ENCODE data around the gene HOXA5.

Gene HOXA5

GRCh38 chr7:27148756-27149641 lies 5.5 kb upstream of the HOXA5 start:
- DNase-seq (ENCODE audit: low read depth in 2 of 2), result no peak

DNA sequence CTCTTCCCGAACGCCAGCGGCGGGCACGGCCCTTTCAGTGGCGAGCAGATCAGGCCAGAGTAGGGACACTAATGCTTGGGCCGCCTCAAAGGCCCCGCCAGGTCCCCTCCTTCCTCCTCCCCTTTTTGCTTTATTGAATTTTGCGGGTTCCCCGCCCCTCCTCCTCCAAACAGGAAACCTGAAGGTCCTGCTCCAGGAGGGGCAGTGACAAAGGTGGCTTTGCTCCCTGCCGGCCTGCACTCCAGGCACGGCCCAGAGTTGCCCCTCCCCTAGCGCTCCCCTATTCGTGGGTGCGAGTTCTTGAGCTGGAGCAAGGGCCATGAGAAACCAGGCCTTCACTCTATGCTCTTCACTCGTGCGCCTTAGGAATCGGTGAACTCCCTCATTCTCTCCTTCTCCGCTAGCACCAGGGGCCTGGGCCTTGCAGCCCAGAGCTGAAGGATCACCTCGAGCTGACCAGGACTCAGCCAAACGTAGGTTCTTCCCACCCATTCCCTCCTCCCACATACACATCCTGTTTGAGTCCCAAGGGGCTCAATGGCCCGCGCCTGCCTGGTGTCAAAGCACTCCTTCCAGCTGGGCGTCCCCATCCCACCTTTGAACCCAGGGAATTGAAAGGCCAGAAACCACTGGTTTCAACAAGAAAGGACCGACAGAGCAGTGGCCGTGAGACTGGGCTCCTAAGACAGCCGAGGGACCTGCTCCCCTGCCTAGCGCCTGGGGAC lies 4.7 kb upstream of the HOXA5 start:
- DNase-seq (ENCODE audit: low read depth in 2 of 2), result no peak

GRCh38 chr7:27147199-27148030 lies 3.9 kb upstream of the HOXA5 start, which contains the start of gene HOXA6:
Gene HOXA6 (minus strand): TSS chr7:27147774. CDS start chr7:27147749, 25 bp downstream.
- no peak for DNase-seq (ENCODE audit: low read depth in 2 of 2)

GRCh38 chr7:27146491-27147198 lies 3.2 kb upstream of the HOXA5 start:
- no peak for DNase-seq (ENCODE audit: low read depth in 2 of 2)

GRCh38 chr7:27145914-27146412 lies 2.5 kb upstream of the HOXA5 start:
- no peak for DNase-seq (ENCODE audit: low read depth in 2 of 2)

GRCh38 chr7:27145165-27145913 lies 1.9 kb upstream of the HOXA5 start:
- DNase-seq (ENCODE audit: low read depth in 2 of 2), result no peak

GRCh38 chr7:27144781-27145164 lies 1.3 kb upstream of the HOXA5 start:
- no peak for DNase-seq (ENCODE audit: low read depth in 2 of 2)

DNA sequence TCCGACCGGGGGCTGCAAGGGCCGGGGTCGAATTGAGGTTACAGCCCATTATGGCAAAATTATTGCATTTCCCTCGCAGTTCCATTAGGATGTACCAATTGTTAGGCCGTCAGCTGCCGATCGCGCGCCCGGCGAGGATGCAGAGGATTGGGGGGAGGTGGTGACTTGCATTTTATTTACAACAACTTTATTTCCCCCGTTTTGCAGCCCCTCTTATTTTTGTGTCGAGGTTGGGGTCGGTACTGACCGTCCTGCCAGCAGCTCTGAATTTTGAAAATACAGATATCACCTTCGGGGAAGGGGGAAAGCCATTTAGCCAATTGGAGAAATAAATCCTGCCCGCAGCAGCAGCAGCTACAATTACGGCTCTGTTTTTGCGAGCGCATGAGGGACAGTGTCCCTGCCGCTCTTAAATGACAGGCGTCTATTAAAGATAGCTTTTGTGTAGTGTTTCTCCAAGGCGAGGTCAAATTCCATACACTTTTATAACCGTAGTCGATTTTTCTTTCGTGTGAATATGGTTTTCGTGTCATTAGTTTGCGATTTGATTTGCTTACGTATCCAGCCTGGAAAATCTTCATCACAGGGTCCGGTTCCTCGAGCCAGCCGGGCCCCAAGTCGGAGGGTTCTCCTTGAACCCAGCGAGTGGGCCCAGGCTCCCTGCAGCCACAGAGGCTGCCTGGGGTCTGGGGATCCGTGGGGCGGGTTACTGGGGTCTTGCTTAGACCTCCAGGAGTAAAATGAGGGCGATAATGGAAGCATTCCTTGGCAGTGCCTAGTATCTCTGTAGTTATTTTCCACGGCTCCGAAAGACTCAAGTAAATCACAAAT lies 684 bp upstream of the HOXA5 start:
- DNase-seq (ENCODE audit: low read depth in 2 of 2), result no peak

DNA sequence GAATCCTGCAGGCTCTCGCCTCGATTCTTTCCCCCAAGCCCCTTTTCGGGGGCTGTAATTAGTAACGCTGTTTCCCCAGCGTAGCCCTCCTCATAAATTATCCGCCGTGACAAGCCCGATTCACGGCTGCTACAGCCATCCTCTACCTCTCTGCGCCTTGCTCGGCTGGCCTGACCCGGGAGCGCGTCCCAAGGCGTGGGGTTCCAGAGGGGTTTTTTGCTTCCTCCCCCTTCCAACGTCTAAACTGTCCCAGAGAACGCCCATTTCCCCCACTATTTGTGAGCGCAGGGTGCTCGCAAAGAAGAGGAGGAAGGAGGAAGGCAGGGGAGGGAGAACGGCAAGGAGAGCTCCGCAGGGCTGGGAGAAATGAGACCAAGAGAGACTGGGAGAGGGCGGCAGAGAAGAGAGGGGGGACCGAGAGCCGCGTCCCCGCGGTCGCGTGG lies 880 bp downstream of the HOXA5 start:
- no peak for DNase-seq (ENCODE audit: low read depth in 2 of 2)

- no peak for DNase-seq (ENCODE audit: low read depth in 2 of 2)
These were observed 1.4 kb downstream of the HOXA5 start for GRCh38 chr7:27141923-27142579.

DNA sequence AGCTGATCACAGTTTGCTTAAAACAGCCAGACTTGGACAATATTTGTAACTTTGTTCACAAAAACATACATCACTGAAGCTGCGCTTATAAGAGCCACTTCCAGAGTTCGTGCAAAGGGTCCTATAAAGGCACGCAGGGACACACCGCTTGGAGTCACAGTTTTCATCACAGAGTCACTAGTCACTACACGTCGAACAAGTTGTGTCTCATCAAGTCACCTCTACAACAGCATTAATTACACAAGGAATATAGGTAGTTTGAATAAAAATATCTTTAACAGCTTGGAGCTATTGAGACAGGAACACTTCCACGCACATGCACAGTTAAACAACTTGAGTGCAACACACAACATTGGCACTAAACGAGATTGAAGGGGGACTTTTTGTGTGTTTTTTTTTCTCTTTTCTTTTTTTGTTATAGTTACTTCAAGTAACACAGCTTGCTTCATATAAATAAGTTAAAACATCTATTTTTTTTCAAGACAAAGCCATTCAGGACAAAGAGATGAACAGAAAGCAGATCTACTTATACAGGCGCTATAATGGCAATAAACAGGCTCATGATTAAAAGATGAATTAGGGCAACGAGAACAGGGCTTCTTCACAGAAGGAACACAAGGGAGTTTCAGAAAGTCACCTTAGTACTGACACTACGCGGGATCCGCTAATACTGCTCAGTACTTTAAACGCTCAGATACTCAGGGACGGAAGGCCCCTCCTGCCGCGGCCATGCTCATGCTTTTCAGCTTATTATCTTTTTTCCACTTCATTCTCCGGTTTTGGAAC lies 2.2 kb downstream of the HOXA5 start:
- no peak for DNase-seq (ENCODE audit: low read depth in 2 of 2)

DNA sequence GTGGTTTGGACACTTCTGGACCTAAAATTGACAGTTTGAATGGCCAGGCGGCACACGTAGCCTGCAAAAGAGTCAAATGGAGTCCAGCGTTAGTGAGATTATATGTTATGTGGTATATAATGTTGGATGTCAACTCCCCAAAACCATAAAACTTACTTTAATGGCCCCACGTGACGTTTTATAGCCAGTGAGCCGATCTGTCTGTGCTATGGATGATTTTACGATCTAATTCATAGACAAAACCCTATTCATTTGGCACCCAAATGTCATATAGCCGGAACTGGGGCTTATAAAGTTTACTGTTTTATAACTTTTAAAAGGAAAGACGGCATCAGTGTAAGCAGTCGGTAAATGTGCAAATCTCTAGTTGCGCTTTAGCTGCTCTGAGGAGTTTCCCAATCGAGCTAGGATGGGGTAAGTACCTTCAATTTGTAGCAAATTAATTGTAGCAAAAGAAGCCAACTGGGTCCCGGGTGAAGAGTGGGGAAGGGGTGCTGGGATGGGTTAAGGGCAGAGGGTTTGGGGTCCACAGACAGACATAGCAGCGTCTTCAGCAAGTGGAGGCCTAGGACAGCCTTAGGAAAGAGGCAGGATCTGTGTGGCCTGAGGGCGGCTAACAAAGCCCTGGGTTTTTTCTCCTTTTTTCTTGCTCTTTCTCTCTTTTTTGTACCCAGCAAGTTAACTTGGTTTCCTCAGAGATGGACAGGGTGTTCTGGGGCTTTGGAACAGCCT lies 3.2 kb downstream of the HOXA5 start:
- no peak for DNase-seq (ENCODE audit: low read depth in 2 of 2)

DNA sequence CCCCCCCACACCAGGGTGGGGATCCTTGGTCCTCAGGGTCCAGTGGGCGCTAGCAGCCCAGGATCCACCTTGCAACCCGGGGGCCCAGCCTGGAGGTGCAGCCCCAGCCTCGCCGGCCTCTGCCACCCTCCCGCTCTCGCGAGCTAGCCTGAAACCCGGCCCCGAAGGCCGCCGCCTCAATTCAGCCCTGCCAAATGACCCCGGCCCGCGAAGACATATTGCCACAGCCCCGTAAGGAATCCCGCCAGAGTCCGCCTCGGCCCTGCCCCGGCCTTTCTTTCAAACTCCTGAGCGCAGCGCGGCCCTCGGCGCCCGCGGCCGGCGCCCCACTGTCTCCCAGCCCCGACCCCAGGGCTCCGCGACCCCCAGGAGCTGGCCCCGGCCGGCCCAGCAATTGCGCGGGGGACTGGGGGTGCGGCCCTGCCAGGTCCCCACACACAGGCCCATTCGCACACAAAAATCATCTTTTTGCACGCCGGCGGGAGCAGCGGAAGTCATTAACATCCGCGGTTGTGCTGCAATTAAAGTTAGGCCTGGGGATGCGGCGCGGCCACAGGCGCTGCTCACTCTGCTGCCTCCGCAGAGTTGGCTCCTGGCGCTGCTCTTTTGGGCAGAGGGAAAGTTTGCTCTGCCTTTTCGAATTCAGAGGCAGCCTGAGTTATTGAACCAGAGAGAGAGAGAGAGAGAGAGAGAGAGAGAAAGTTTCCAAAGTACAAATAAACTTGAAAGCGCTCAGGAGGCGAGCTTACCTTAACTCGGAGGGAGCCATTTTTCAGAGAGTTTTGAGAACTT lies 4.0 kb downstream of the HOXA5 start:
- DNase-seq (ENCODE audit: low read depth in 2 of 2), result no peak

GRCh38 chr7:27138985-27139333 lies 4.5 kb downstream of the HOXA5 start:
- DNase-seq (ENCODE audit: low read depth in 2 of 2), result no peak

DNA sequence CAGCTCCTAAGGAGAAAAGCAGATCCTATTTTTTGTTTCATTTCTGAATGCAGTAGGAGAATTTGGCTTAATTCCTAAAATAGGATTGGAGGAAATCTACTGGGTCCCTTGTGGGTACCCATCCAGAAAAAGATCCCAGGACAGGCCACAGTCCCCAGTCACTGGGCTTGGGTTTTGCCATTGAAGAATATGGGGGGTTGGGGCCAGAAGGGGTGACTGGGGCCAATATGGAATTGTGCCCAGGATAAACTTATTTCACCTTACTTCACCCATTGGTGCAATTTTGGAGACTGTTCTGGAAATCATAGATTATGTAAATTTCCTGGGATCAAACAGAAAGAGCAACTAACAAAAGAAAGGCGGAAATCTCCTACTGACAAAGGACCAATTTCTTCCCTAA lies 5.0 kb downstream of the HOXA5 start:
- DNase-seq (ENCODE audit: low read depth in 2 of 2), result no peak

GRCh38 chr7:27137640-27138315 lies 5.7 kb downstream of the HOXA5 start:
- no peak for DNase-seq (ENCODE audit: low read depth in 2 of 2)
